Measurements from ENCODE around the gene ZC3H12D.
"Not testable (repeated sequence)": the region's sequence is repeated elsewhere in the genome, so short reads cannot be mapped to it uniquely, and the experiment has no call there.

The ZC3H12D gene

GRCh38 chr6:149484733-149485700, at the start of gene ZC3H12D:
ZC3H12D (minus strand) TSS chr6:149485014; CDS start chr6:149474543, 10,471 bp downstream.
- peak; percentile 58 to 65 for DNase-seq (ENCODE audit: extremely low read depth in 1 of 2, low read depth in 1 of 2)

GRCh38 chr6:149529650-149530049, 44.8 kb upstream of the ZC3H12D start:
- no peak for DNase-seq (ENCODE audit: extremely low read depth in 1 of 2, low read depth in 1 of 2)

GRCh38 chr6:149515494-149515893, 30.7 kb upstream of the ZC3H12D start:
- no peak for DNase-seq (ENCODE audit: extremely low read depth in 1 of 2, low read depth in 1 of 2)

GRCh38 chr6:149513915-149514314, 29.1 kb upstream of the ZC3H12D start:
- DNase-seq (ENCODE audit: extremely low read depth in 1 of 2, low read depth in 1 of 2): no peak

- no peak for DNase-seq (ENCODE audit: extremely low read depth in 1 of 2, low read depth in 1 of 2)
Observed at GRCh38 chr6:149510793-149511512, 26.1 kb upstream of the ZC3H12D start.

GRCh38 chr6:149508485-149508884, 23.7 kb upstream of the ZC3H12D start:
- no peak for DNase-seq (ENCODE audit: extremely low read depth in 1 of 2, low read depth in 1 of 2)

- DNase-seq (ENCODE audit: extremely low read depth in 1 of 2, low read depth in 1 of 2): no peak
Observed at GRCh38 chr6:149503872-149504271, 19.1 kb upstream of the ZC3H12D start.

GRCh38 chr6:149503276-149503675, 18.5 kb upstream of the ZC3H12D start:
- no peak for DNase-seq (ENCODE audit: extremely low read depth in 1 of 2, low read depth in 1 of 2)

- no peak for DNase-seq (ENCODE audit: extremely low read depth in 1 of 2, low read depth in 1 of 2)
Observed at GRCh38 chr6:149501768-149502167, 17.0 kb upstream of the ZC3H12D start.

- no peak for DNase-seq (ENCODE audit: extremely low read depth in 1 of 2, low read depth in 1 of 2)
Observed at GRCh38 chr6:149501201-149501600, 16.4 kb upstream of the ZC3H12D start.

GRCh38 chr6:149500096-149500495, 15.3 kb upstream of the ZC3H12D start:
- DNase-seq (ENCODE audit: extremely low read depth in 1 of 2, low read depth in 1 of 2): no peak

GRCh38 chr6:149499066-149499465, 14.3 kb upstream of the ZC3H12D start:
- no peak for DNase-seq (ENCODE audit: extremely low read depth in 1 of 2, low read depth in 1 of 2)

- no peak for DNase-seq (ENCODE audit: extremely low read depth in 1 of 2, low read depth in 1 of 2)
Observed at GRCh38 chr6:149497365-149497764, 12.6 kb upstream of the ZC3H12D start.

GRCh38 chr6:149496597-149496996, 11.8 kb upstream of the ZC3H12D start:
- DNase-seq (ENCODE audit: extremely low read depth in 1 of 2, low read depth in 1 of 2): not testable (repeated sequence)

GRCh38 chr6:149495349-149496016, 10.7 kb upstream of the ZC3H12D start:
- not testable (repeated sequence) for DNase-seq (ENCODE audit: extremely low read depth in 1 of 2, low read depth in 1 of 2)

- not testable (repeated sequence) for DNase-seq (ENCODE audit: extremely low read depth in 1 of 2, low read depth in 1 of 2)
Observed at GRCh38 chr6:149494810-149495209, 10.0 kb upstream of the ZC3H12D start.

- DNase-seq (ENCODE audit: extremely low read depth in 1 of 2, low read depth in 1 of 2): no peak
Observed at GRCh38 chr6:149493761-149494320, 9.0 kb upstream of the ZC3H12D start.

- no peak for DNase-seq (ENCODE audit: extremely low read depth in 1 of 2, low read depth in 1 of 2)
Observed at GRCh38 chr6:149492798-149493343, 8.1 kb upstream of the ZC3H12D start.

- no peak for DNase-seq (ENCODE audit: extremely low read depth in 1 of 2, low read depth in 1 of 2)
Observed at GRCh38 chr6:149489967-149490366, 5.2 kb upstream of the ZC3H12D start.

GRCh38 chr6:149488815-149489214, 4.0 kb upstream of the ZC3H12D start:
- DNase-seq (ENCODE audit: extremely low read depth in 1 of 2, low read depth in 1 of 2): no peak

GRCh38 chr6:149487316-149487715, 2.5 kb upstream of the ZC3H12D start:
- DNase-seq (ENCODE audit: extremely low read depth in 1 of 2, low read depth in 1 of 2): no peak
